GM18498 (cell line): Measurements from ENCODE around the gene GNG7.
"Not testable (repeated sequence)": the region's sequence is repeated elsewhere in the genome, so short reads cannot be mapped to it uniquely, and the experiment has no call there.

Source experiments
- ATAC-seq: cut with Tn5 transposase; IDR thresholded peaks from one replicate; pipeline ENCODE4 v1.9.1; 2021; ENCODE audit warnings: mild to moderate bottlenecking, moderate library complexity; ENCODE audit not compliant: unreplicated experiment

GNG7 gene

GRCh38 chr19:2714102-2714501, 11.6 kb upstream of the GNG7 start:
- not testable (repeated sequence) for ATAC-seq

- not testable (repeated sequence) for ATAC-seq
Measured at GRCh38 chr19:2713170-2713569, 10.7 kb upstream of the GNG7 start.

- ATAC-seq, result no peak
Measured at GRCh38 chr19:2711875-2712205, 9.3 kb upstream of the GNG7 start.

- no peak for ATAC-seq
Measured at GRCh38 chr19:2711172-2711874, 8.8 kb upstream of the GNG7 start.

- no peak for ATAC-seq
Measured at GRCh38 chr19:2706251-2706650, 3.8 kb upstream of the GNG7 start.

- ATAC-seq, result no peak
Measured at GRCh38 chr19:2703691-2704216, 1.3 kb upstream of the GNG7 start.

GRCh38 chr19:2703077-2703437, 563 bp upstream of the GNG7 start:
- no peak for ATAC-seq

- ATAC-seq, result no peak
Measured at GRCh38 chr19:2701361-2702169, 929 bp downstream of the GNG7 start.

- ATAC-seq, result no peak
Measured at GRCh38 chr19:2700660-2701360, 1.7 kb downstream of the GNG7 start.

GRCh38 chr19:2699413-2700140, 2.9 kb downstream of the GNG7 start:
- no peak for ATAC-seq

- ATAC-seq, result no peak
Measured at GRCh38 chr19:2694196-2694595, 8.3 kb downstream of the GNG7 start.

- no peak for ATAC-seq
Measured at GRCh38 chr19:2693492-2694160, 8.9 kb downstream of the GNG7 start.

- ATAC-seq, result no peak
Measured at GRCh38 chr19:2691951-2692350, 10.5 kb downstream of the GNG7 start.

- no peak for ATAC-seq
Measured at GRCh38 chr19:2690856-2691255, 11.6 kb downstream of the GNG7 start.

GRCh38 chr19:2686360-2686759, 16.1 kb downstream of the GNG7 start:
- no peak for ATAC-seq

GRCh38 chr19:2685204-2685704, 17.2 kb downstream of the GNG7 start:
- ATAC-seq, result no peak

- ATAC-seq, result no peak
Measured at GRCh38 chr19:2683430-2684003, 19.0 kb downstream of the GNG7 start.

GRCh38 chr19:2680808-2681207, 21.7 kb downstream of the GNG7 start:
- no peak for ATAC-seq

- no peak for ATAC-seq
Measured at GRCh38 chr19:2679439-2679838, 23.1 kb downstream of the GNG7 start.

GRCh38 chr19:2678948-2679347, 23.5 kb downstream of the GNG7 start:
- ATAC-seq, result not testable (repeated sequence)
